HPDE6-E6E7 (cell line): Measurements from ENCODE around the gene CAMK1.
A peak's percentile ranks its signal among the peaks of the same experiment; 100 is the strongest.

Experiments
- DNase-seq: peaks from one replicate; pipeline ENCODE4 v3.0.0; 2011; ENCODE audit warnings: missing footprints; ENCODE audit errors: extremely low spot score

The CAMK1 gene

DNA sequence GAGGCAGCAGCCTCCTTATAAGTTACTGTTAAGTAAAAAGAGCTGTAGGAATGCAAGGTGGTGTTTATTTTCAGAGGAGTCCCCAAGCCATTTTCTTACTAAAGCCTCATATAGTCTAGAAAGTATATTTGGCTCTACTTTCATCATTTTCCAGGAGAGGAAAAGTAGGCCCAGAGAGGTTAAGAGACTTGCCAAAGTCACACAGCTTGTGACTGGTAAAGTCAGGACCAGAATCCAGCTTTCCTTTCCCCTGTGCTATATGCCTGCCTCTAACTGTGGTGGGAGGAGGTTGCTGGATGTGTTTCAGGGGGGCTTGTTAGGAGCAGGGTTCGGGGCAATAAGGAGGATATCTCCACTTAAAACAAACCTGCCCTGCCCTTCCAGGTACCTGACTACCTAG is 27.2 kb downstream of the CAMK1 start:
- DNase-seq = no peak

DNA sequence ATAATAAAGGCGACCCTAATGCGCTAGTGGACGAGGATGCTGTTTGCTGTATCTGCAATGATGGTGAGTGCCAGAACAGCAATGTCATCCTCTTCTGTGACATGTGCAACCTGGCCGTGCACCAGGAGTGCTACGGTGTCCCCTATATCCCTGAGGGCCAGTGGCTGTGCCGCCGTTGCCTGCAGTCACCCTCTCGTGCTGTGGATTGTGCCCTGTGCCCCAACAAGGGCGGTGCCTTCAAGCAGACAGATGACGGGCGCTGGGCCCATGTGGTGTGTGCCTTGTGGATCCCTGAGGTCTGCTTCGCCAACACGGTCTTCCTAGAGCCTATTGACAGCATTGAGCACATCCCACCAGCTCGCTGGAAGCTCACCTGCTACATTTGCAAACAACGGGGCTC is 30.6 kb downstream of the CAMK1 start:
- DNase-seq = no peak

GRCh38 chr3:9736831-9737230 is 32.9 kb downstream of the CAMK1 start:
- no peak for DNase-seq

GRCh38 chr3:9732740-9733115 is 37.0 kb downstream of the CAMK1 start:
- DNase-seq = peak; percentile 6

DNA sequence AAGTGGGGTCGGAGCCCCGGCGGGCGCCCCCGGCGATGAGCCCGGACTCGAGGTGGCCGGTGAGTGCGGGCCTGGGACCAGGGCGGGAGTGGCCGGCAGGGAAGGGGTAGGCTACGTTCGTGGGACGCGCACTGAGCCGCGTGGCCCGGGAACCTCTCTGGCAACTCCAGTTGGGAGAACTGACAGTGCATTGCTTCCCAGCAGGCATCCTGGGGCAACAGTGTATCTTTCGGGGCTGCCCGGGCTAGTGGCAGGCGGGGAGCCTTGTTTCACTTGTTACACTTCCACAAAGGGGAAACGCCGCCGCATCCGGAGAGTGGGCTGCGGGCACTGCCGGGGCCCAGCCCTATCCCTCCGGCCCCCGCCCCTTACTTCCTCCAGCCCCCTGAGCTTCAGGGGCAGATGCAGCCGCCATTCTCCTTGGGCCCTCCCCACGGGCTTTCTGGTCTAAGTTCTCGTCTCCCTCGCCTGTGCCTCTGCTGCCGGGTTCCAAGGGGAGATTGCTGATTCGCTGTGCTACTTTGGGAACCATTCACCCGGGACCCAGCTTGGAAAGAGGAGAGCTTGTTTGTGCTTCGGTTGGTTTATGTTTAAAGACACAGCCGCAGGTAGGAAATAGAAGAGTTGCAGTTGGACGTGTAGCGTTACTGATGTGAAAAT is 37.5 kb downstream of the CAMK1 start:
- peak; percentile 8 for DNase-seq

GRCh38 chr3:9731206-9732079 is 38.3 kb downstream of the CAMK1 start, which contains the start of gene BRPF1:
TSS of gene BRPF1 (plus strand) at chr3:9731735. CDS start at chr3:9734141, 2,406 bp downstream.
- DNase-seq = peak; percentile 82

GRCh38 chr3:9730657-9731205 is 39.0 kb downstream of the CAMK1 start:
- DNase-seq = no peak

GRCh38 chr3:9729419-9729818 is 40.3 kb downstream of the CAMK1 start:
- no peak for DNase-seq

DNA sequence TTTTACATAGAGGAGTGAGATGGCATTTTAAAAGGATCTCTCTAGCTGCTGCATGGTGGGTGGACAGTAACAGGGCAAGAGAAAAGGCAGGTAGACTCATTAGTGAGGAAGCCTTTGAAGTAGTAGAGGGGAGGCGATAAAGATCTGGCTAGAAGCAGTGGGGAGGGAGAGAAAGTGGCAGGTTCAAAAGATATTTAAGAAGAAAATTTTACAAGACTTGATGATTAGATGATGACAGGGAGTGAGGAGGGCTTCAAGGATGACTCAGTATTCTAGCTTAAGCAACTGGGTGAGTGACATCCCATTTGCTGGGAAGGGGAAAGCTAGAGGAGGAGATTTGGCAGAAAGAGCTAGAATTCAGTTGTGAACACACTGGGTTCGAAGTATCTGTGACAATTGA is 42.0 kb downstream of the CAMK1 start:
- no peak for DNase-seq

DNA sequence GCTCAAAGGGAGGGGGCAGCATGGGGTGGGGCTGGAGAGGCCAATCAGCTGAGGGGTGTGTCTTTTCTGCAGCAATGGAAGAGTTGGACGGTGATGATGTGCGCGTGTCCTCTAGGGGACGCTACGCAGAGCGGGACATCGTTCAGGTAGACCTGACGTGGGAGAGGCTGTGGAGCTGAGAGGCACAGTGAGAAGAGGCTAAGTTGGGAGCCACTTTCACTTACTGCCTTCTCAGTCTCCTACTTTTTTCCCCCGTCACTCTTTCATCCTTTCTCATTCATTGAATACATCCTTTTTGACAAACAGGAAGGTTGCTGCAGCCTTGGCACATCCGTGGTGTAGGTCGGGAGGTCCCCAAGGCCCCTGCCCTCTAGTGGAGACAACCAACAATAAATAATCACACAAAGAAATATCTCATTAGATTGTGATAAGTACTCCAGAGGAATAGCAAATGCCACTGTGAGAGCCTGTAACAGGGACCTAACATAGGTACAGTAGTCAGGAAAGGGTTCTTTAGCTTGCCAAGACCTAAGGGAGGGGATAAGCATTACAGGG is 42.6 kb downstream of the CAMK1 start:
- no peak for DNase-seq

DNA sequence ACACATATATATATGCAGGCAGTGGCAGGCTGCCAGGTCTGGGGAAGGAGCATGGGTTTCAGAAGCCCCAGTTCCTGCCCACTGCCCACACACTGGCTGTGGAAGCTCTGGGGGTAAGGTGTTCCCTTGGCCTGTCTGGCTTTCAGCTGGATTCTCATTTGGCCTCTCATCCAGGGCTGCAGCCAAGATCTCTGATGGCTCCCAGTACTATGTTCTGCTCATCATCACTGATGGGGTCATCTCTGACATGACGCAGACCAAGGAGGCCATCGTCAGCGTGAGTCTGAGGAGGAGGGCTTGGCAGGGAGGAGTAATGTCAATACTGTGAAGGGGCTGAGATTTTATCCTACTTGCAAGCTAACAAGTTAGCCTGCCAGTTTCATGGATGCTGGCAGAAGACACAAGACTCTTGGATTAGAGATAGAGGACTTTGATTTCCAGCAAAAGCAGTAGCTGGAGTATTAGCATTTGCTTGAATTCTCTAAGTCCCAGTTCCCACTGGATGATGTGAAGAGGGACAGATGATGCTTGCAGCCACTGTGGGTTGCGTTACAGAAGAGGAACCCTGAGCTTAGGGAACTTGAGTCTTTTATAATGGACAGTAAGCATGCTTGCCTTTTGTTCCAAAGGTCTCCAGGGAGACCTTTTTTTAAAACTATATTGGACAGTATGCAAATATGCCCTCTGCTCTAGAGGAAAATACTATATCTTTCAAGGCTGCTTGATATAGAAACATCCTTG is 43.8 kb downstream of the CAMK1 start:
- DNase-seq = no peak

GRCh38 chr3:9721700-9722060 is 48.1 kb downstream of the CAMK1 start:
- DNase-seq = no peak

GRCh38 chr3:9721015-9721699 is 48.6 kb downstream of the CAMK1 start:
- no peak for DNase-seq

GRCh38 chr3:9718118-9718517 is 51.6 kb downstream of the CAMK1 start:
- DNase-seq = no peak

GRCh38 chr3:9717563-9717962 is 52.2 kb downstream of the CAMK1 start:
- DNase-seq = no peak

GRCh38 chr3:9716801-9717555 is 52.8 kb downstream of the CAMK1 start:
- no peak for DNase-seq

GRCh38 chr3:9715764-9716437 is 53.8 kb downstream of the CAMK1 start:
- DNase-seq = peak; percentile 63

- DNase-seq = no peak
Observed at GRCh38 chr3:9715136-9715535, 54.6 kb downstream of the CAMK1 start.

- no peak for DNase-seq
Observed at GRCh38 chr3:9713142-9713541, 56.6 kb downstream of the CAMK1 start.

DNA sequence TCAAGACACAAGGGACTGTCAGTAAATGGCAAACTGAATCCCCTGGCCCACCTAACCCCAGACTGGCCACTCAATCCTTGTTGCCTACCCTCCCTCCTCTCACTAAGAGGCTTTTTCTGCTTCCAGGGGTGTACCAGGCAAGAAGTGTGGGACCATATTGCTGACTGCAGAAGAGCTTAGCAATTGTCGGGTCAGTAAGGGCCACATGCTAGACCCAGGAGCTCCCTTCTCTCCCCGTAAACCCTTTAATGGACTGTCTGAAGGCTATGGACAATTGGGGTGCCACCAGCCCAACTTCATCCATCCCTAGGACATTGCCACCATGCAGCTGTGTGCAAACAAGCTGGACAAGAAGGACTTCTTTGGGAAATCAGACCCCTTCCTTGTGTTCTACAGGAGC is 57.3 kb downstream of the CAMK1 start:
- no peak for DNase-seq
